Measurements from ENCODE around the gene RAMP1. TPM values are rescaled to one million over a fixed set of nuclear protein-coding genes. Genes with fewer than 3 reads are reported as not detected.

RAMP1 gene
- total RNA-seq, 1 donor from 2014 or later = 2.1 TPM

- TF ChIP-seq CTCF (IDR thresholded peaks at IDR 0.05; ENCODE audit: insufficient read depth, low read length, severe bottlenecking) = peak; percentile 85
- no peaks in the 10 kb centered on the region for H3K27me3 ChIP-seq (ENCODE audit: control insufficient read depth, insufficient read depth, low read length)
- DNase-seq (ENCODE audit: low read depth) = no peak
- no peak for FAIRE-seq
- no peaks in the 10 kb centered on the region for H3K36me3 ChIP-seq (ENCODE audit: control insufficient read depth, insufficient read depth, low read length)
- H3K4me3 ChIP-seq (ENCODE audit: low read depth, low read length) = no peak overlapping the region
Observed at GRCh38 chr2:237923481-237924163, 64.2 kb downstream of the RAMP1 start.

GRCh38 chr2:237924164-237924534 is 64.7 kb downstream of the RAMP1 start:
- no peak for DNase-seq (ENCODE audit: low read depth)
- no peaks in the 10 kb centered on the region for H3K36me3 ChIP-seq (ENCODE audit: control insufficient read depth, insufficient read depth, low read length)
- FAIRE-seq = no peak
- no peak overlapping the region for H3K4me3 ChIP-seq (ENCODE audit: low read depth, low read length)
- TF ChIP-seq CTCF (IDR thresholded peaks at IDR 0.05; ENCODE audit: insufficient read depth, low read length, severe bottlenecking) = no peak
- H3K27me3 ChIP-seq (ENCODE audit: control insufficient read depth, insufficient read depth, low read length) = no peaks in the 10 kb centered on the region

- no peaks in the 10 kb centered on the region for H3K36me3 ChIP-seq (ENCODE audit: control insufficient read depth, insufficient read depth, low read length)
- FAIRE-seq (no peak), DNase-seq (ENCODE audit: low read depth) (no peak)
- no peak for TF ChIP-seq CTCF (IDR thresholded peaks at IDR 0.05; ENCODE audit: insufficient read depth, low read length, severe bottlenecking)
- H3K27me3 ChIP-seq (ENCODE audit: control insufficient read depth, insufficient read depth, low read length) = no peaks in the 10 kb centered on the region
- H3K4me3 ChIP-seq (ENCODE audit: low read depth, low read length) = no peak overlapping the region
Observed at GRCh38 chr2:237927135-237927534, 67.7 kb downstream of the RAMP1 start.

- Histone ChIP-seq H3K27me3 (ENCODE audit: control insufficient read depth, insufficient read depth, low read length) (no peaks in the 10 kb centered on the region), H3K4me3 (ENCODE audit: low read depth, low read length) (no peak overlapping the region), H3K36me3 (ENCODE audit: control insufficient read depth, insufficient read depth, low read length) (no peaks in the 10 kb centered on the region)
- DNase-seq (ENCODE audit: low read depth) = no peak
- FAIRE-seq = no peak
- no peak for TF ChIP-seq CTCF (IDR thresholded peaks at IDR 0.05; ENCODE audit: insufficient read depth, low read length, severe bottlenecking)
Observed at GRCh38 chr2:237927986-237928385, 68.6 kb downstream of the RAMP1 start.

GRCh38 chr2:237929979-237930378 is 70.6 kb downstream of the RAMP1 start:
- DNase-seq (ENCODE audit: low read depth) = no peak
- TF ChIP-seq CTCF (IDR thresholded peaks at IDR 0.05; ENCODE audit: insufficient read depth, low read length, severe bottlenecking) = no peak
- Histone ChIP-seq H3K27me3 (ENCODE audit: control insufficient read depth, insufficient read depth, low read length) (no peaks in the 10 kb centered on the region), H3K4me3 (ENCODE audit: low read depth, low read length) (no peak overlapping the region), H3K36me3 (ENCODE audit: control insufficient read depth, insufficient read depth, low read length) (no peaks in the 10 kb centered on the region)
- no peak for FAIRE-seq

- no peak for TF ChIP-seq CTCF (IDR thresholded peaks at IDR 0.05; ENCODE audit: insufficient read depth, low read length, severe bottlenecking)
- FAIRE-seq = peak; percentile 36
Observed at GRCh38 chr2:237931205-237931721, 71.8 kb downstream of the RAMP1 start.

More at GRCh38 chr2:237931205-237931721, 71.8 kb downstream of the RAMP1 start:
- Histone ChIP-seq H3K27me3 (ENCODE audit: control insufficient read depth, insufficient read depth, low read length) (no peaks in the 10 kb centered on the region), H3K36me3 (ENCODE audit: control insufficient read depth, insufficient read depth, low read length) (no peaks in the 10 kb centered on the region), H3K4me3 (ENCODE audit: low read depth, low read length) (no peak overlapping the region)
- DNase-seq (ENCODE audit: low read depth) = no peak
